PC-9 (cell line): ENCODE measurements around the gene UGT1A10. TPM values are rescaled to one million over a fixed set of nuclear protein-coding genes. Genes with fewer than 3 reads are reported as not detected.

Experiments
- BruUV-seq: library from RNA; stranded (reverse); fragments of 400-500 nt; replicated peaks from 2 replicates; lab custom pipeline; 2021; lab: Mats Ljungman, UMichigan
- CTCF ChIA-PET: fragments of 300-600 bp; sonication (Branson Sonifier 250); formaldehyde crosslinking; loops from one replicate; lab custom pipeline; 2022; ENCODE audit warnings: antibody characterized with exemption; lab: Charles Lee
- POLR2A ChIA-PET: fragments of 300-600 bp; sonication (Branson Sonifier 250); formaldehyde crosslinking; loops from one replicate; lab custom pipeline; 2022; ENCODE audit warnings: antibody characterized with exemption; ENCODE audit not compliant: unreplicated experiment; lab: Charles Lee
- DNase-seq, 2 experiments: peaks; one replicate each; pipeline versions ENCODE4 v3.0.0 to v3.0.0-alpha.2; 2015 to 2022; ENCODE audit warnings: mixed read lengths in 1 of 2
- H2AFZ ChIP-seq: fragments of 200-600 bp; sonication (generic); 2 replicates; pipeline ENCODE4 v1.8.1; 2017; ENCODE audit warnings: antibody characterized with exemption
- H3F3A ChIP-seq: fragments of 200-600 bp; sonication (generic); 2 replicates; pipeline ENCODE4 v1.8.1; 2017; ENCODE audit warnings: antibody characterized with exemption, mild to moderate bottlenecking, low read depth; ENCODE audit not compliant: insufficient read depth
- H3K27ac ChIP-seq: fragments of 200-600 bp; sonication (generic); 2 replicates; pipeline ENCODE4 v1.6.1; 2016; ENCODE audit warnings: mixed run types
- H3K27me3 ChIP-seq: fragments of 200-600 bp; sonication (generic); 2 replicates; pipeline ENCODE4 v1.6.1; 2016; ENCODE audit warnings: low read depth, mixed run types; ENCODE audit not compliant: insufficient read depth
- H3K36me3 ChIP-seq: fragments of 200-600 bp; sonication (generic); 2 replicates; pipeline ENCODE4 v1.6.1; 2016; ENCODE audit warnings: low read depth, mixed run types
- H3K4me1 ChIP-seq: fragments of 200-600 bp; sonication (generic); replicated peaks from 2 replicates; pipeline ENCODE4 v1.6.1; 2016; ENCODE audit warnings: mixed run types; ENCODE audit not compliant: insufficient read depth
- H3K4me2 ChIP-seq: fragments of 200-600 bp; sonication (generic); 2 replicates; pipeline ENCODE4 v1.6.1; 2017; ENCODE audit warnings: mixed run types
- H3K4me3 ChIP-seq: fragments of 200-600 bp; sonication (generic); 2 replicates; pipeline ENCODE4 v1.6.1; 2016; ENCODE audit warnings: mixed run types
- H3K79me2 ChIP-seq: fragments of 200-600 bp; sonication (generic); 2 replicates; pipeline ENCODE4 v1.6.1; 2017; ENCODE audit warnings: low read depth, mixed run types
- H3K9me2 ChIP-seq: fragments of 200-600 bp; sonication (generic); 2 replicates; pipeline ENCODE4 v1.8.1; 2017; ENCODE audit warnings: mild to moderate bottlenecking; ENCODE audit not compliant: insufficient read depth
- H3K9me3 ChIP-seq: fragments of 200-600 bp; sonication (generic); 2 replicates; pipeline ENCODE4 v1.8.1; 2016; ENCODE audit warnings: low read depth; ENCODE audit not compliant: insufficient read depth
- H4K20me1 ChIP-seq: fragments of 200-600 bp; sonication (generic); 2 replicates; pipeline ENCODE4 v1.8.1; 2017; ENCODE audit not compliant: insufficient read depth
- EZH2 ChIP-seq: fragments of 200-600 bp; sonication (generic); IDR thresholded peaks from 2 replicates; pipeline ENCODE4 v1.8.0; 2017; ENCODE audit warnings: antibody characterized with exemption, low read depth
- intact Hi-C: fragments of 100-400 bp; cut with micrococcal nuclease; formaldehyde crosslinking; loops from one replicate; pipeline ENCODE4 v1.10.0; 2022; ENCODE audit not compliant: unreplicated experiment
- total RNA-seq: library from RNA; stranded (reverse); gene quantifications from 2 replicates; pipeline ENCODE4 v1.2.3, GENCODE V29; 2021
- TF ChIP-seq, protein P1 (sequence below): fragments of 200-600 bp; sonication (generic); conservative IDR thresholded peaks from 2 replicates; pipeline ENCODE4 v1.6.1; 2017; ENCODE audit warnings: mixed run types, antibody characterized with exemption, mild to moderate bottlenecking, moderate library complexity

The UGT1A10 gene
- total RNA-seq, 1 experiment from 2014 or later, result not detected

DNA sequence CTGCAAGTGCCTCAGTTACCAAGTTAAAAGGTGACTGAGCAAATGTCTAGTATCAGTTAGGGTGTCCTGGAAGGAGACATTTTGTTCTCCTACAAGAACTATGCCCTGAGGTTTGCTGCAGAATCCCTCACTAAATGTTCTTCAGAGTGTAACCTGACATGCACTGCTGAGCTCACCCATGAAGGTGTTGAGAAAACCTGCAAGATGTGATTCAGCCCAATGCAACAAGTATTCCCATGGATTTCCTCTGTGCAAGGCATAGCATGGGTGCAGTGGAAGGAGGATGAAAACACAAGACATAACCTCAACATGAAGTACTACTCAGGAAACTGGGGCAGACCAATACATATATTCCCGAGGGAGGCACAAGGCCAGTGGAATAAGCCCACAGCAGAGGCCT, 34.2 kb upstream of the UGT1A10 start:
- H3K4me1 ChIP-seq, result peaks cover 17% of the 10 kb centered on the region
- CTCF ChIA-PET, result no interaction called here
- TF ChIP-seq EZH2, result no peak
- TF ChIP-seq, protein P1, sequence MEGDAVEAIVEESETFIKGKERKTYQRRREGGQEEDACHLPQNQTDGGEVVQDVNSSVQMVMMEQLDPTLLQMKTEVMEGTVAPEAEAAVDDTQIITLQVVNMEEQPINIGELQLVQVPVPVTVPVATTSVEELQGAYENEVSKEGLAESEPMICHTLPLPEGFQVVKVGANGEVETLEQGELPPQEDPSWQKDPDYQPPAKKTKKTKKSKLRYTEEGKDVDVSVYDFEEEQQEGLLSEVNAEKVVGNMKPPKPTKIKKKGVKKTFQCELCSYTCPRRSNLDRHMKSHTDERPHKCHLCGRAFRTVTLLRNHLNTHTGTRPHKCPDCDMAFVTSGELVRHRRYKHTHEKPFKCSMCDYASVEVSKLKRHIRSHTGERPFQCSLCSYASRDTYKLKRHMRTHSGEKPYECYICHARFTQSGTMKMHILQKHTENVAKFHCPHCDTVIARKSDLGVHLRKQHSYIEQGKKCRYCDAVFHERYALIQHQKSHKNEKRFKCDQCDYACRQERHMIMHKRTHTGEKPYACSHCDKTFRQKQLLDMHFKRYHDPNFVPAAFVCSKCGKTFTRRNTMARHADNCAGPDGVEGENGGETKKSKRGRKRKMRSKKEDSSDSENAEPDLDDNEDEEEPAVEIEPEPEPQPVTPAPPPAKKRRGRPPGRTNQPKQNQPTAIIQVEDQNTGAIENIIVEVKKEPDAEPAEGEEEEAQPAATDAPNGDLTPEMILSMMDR, result no peak
- intact Hi-C loops, result no loop called here
- no peaks in the 10 kb centered on the region for H3K36me3 ChIP-seq
- H4K20me1 ChIP-seq, result no peaks in the 10 kb centered on the region
- DNase-seq, result no peak
- H2AFZ ChIP-seq, result no peak overlapping the region
- no peak overlapping the region for H3K27ac ChIP-seq
- no peaks in the 10 kb centered on the region for H3K79me2 ChIP-seq
- POLR2A ChIA-PET, result no interaction called here
- H3K4me2 ChIP-seq, result no peak overlapping the region
- H3K27me3 ChIP-seq, result no peaks in the 10 kb centered on the region
- H3K9me3 ChIP-seq, result peaks cover 16% of the 10 kb centered on the region
- no TSS peak for BruUV-seq
- H3K9me2 ChIP-seq, result no peaks in the 10 kb centered on the region
- H3K4me3 ChIP-seq, result no peak overlapping the region
- no peaks in the 10 kb centered on the region for H3F3A ChIP-seq

DNA sequence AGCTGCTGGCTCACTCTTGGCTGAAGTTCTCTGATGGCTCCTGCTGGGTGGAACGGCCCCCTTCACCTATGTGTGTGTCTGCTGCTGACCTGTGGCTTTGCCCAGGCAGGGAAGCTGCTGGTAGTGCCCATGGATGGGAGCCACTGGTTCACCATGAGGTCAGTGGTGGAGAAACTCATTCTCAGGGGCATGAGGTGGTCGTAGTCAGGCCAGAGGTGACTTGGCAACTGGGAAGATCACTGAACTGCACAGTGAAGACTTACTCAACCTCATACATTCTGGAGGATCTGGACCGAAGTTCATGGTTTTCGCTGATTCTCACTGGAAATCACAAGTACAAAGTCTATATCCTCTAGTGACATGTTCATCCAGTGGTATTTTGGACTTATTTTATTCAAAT, 32.7 kb upstream of the UGT1A10 start:
- no peak for DNase-seq
- Histone ChIP-seq H2AFZ (no peak overlapping the region), H3K4me2 (no peak overlapping the region), H3K36me3 (no peaks in the 10 kb centered on the region), H3K79me2 (no peaks in the 10 kb centered on the region), H3K9me3 (peaks cover 16% of the 10 kb centered on the region), H3K27me3 (no peaks in the 10 kb centered on the region), H3K9me2 (no peaks in the 10 kb centered on the region), H3K4me3 (no peak overlapping the region), H3F3A (no peaks in the 10 kb centered on the region; the same call in 1 of the 2 replicates), H4K20me1 (no peaks in the 10 kb centered on the region), H3K27ac (no peak overlapping the region), H3K4me1 (peaks cover 2% of the 10 kb centered on the region; the same call in 1 of the 2 replicates)
- ChIA-PET CTCF (no interaction called here), POLR2A (no interaction called here)
- no peak for TF ChIP-seq EZH2
- TF ChIP-seq, protein P1, result no peak
- intact Hi-C loops, result no loop called here
- BruUV-seq, result no TSS peak

DNA sequence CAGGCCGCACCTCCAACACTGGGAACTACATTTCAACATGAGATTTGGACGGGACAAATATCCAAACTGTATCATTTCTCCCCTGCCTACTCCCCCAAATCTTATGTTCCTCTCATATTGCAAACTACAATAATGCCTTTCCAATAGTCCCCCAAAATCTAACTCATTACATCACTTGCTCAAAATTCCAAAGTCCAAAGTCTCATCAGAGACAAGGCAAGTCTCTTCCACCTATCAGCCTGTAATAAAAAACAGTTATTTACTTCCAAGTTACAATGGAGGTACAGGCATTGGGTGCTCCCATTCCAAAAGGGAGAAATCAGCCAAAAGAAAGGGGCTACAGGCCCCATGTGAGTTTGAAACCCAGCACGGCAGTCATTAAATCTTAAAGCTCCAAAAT, 31.4 kb upstream of the UGT1A10 start:
- DNase-seq, result no peak
- TF ChIP-seq, protein P1, result no peak
- Histone ChIP-seq H3K4me3 (no peak overlapping the region), H2AFZ (no peak overlapping the region), H3K9me3 (peaks cover 23% of the 10 kb centered on the region), H3K27me3 (no peaks in the 10 kb centered on the region), H3K4me2 (no peak overlapping the region), H3F3A (no peaks in the 10 kb centered on the region; the same call in 1 of the 2 replicates), H3K9me2 (no peaks in the 10 kb centered on the region), H3K79me2 (no peaks in the 10 kb centered on the region), H3K36me3 (no peaks in the 10 kb centered on the region), H3K4me1 (no peaks in the 10 kb centered on the region), H3K27ac (no peak overlapping the region), H4K20me1 (no peaks in the 10 kb centered on the region)
- BruUV-seq, result no TSS peak
- ChIA-PET POLR2A (no interaction called here), CTCF (no interaction called here)
- intact Hi-C loops, result no loop called here
